LHCN-M2 (cell line): ENCODE data around the gene SLC7A7. TPM values are rescaled to one million over a fixed set of nuclear protein-coding genes. Genes with fewer than 3 reads are reported as not detected.
A peak's percentile ranks its signal among the peaks of the same experiment; 100 is the strongest.
"Not testable (repeated sequence)": the region's sequence is repeated elsewhere in the genome, so short reads cannot be mapped to it uniquely, and the experiment has no call there.

Experiments used
- DNase-seq: peaks from one replicate; pipeline ENCODE4 v3.0.0-alpha.2; 2012; ENCODE audit warnings: low read depth
- total RNA-seq: library from RNA; depleted of rRNA; stranded (reverse); fragments of >200 nt; gene quantifications from 2 replicates; pipeline ENCODE4 v1.2.3, GENCODE V29; 2014

The SLC7A7 gene
- total RNA-seq, 1 experiment from 2014 or later, result 4.6 TPM

DNA sequence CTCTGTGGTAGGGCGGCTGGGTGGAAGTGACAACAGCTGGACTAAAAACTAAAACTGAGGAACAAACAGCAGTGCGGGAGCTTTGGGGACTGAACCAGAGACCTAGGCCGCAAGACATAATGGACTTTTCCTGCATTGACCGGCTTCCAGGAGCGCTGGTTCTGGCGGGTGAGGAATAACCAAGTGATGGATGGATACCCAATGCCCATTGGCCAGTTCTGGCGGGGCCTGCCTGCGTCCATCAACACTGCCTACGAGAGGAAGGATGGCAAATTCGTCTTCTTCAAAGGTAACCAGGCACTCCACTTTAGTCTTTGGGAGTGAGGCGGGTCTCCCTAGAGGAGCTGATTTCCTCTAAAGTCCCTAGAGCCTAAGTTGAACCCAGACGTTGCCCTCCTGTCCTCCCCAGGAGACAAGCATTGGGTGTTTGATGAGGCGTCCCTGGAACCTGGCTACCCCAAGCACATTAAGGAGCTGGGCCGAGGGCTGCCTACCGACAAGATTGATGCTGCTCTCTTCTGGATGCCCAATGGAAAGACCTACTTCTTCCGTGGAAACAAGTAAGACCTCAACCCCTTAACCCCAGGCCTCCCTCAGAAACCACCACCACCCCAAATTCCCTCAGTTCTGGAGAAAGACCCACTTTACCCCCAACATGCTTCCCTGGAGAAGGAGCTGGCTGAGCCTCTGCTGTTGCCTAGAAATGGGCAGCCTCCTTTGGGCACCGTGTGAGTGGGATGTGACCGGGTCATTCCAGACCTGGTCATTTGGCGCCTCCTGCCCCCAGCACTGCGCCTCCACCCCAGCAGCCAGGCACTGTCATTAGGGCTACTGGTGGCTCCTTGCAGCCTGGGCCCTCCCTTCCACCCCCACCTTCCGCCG is 29.2 kb upstream of the SLC7A7 start:
- DNase-seq, result no peak

DNA sequence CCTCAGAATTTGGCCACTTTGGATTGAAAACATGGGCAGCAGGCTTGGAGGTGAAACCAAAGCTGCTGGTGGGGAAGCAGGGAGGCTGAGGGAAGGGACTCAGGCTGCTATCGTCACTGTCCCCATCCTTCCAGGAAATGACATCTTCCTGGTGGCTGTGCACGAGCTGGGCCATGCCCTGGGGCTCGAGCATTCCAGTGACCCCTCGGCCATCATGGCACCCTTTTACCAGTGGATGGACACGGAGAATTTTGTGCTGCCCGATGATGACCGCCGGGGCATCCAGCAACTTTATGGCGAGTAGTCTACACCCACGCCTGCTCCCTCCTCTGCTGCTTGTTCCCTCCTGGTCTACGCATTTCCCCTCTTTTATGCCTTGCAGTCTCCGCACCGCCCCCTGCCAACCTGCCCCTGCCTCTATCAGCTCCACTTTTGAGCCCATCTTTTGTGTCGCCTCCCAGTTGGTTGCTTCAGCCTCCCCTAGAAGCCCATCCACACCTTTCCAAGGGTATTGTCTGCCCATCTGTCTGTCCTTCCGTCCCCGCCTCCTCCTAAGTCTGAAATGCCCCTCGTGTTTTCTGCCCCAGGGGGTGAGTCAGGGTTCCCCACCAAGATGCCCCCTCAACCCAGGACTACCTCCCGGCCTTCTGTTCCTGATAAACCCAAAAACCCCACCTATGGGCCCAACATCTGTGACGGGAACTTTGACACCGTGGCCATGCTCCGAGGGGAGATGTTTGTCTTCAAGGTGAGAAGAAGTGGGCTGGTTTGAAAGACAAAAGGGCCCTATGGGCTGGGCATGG is 28.1 kb upstream of the SLC7A7 start:
- no peak for DNase-seq

DNA sequence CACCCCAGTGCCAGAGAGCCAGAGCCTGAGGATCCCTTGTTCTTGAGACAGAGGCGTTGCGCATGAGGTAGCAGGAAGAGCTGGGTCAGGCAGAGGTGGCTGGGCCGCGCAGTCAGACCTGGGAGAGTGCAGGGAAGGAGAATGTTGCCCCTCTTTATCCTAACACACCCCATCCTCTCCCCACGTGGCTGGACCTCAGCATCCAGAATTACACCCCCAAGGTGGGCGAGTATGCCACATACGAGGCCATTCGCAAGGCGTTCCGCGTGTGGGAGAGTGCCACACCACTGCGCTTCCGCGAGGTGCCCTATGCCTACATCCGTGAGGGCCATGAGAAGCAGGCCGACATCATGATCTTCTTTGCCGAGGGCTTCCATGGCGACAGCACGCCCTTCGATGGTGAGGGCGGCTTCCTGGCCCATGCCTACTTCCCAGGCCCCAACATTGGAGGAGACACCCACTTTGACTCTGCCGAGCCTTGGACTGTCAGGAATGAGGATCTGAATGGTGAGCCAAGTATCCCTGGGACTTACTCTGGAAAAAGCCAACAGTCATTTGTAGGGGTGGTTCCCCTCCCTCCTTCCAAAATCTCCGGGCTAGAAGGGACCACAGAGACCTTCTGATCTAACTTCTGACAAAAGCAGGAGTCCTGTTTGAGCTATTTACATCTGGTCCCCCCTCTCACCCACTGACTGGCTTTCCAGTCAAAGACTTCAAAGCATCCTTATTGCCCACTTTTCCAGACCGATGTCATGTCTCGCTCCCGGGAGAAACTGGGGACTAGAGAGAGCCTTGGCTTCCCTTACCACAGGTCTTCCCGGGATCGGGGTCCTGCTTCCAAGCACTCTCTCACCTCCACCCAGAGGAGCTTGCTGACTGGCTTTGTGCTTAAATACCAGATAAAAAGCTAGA is 27.2 kb upstream of the SLC7A7 start:
- no peak for DNase-seq

DNA sequence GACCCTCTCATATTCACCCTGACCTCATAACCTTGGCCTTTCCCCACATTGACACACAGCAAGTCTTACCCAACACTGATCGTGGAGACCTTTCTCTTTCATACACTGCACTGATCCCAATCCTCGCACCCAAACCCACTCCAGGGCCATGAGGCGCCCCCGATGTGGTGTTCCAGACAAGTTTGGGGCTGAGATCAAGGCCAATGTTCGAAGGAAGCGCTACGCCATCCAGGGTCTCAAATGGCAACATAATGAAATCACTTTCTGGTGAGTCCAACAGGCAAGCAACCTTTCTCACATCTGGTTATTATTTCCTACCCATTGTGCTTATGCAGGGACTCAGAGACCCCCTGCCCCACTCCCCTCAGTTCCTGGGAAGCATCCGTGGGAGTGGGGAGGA is 26.5 kb upstream of the SLC7A7 start:
- DNase-seq, result no peak

DNA sequence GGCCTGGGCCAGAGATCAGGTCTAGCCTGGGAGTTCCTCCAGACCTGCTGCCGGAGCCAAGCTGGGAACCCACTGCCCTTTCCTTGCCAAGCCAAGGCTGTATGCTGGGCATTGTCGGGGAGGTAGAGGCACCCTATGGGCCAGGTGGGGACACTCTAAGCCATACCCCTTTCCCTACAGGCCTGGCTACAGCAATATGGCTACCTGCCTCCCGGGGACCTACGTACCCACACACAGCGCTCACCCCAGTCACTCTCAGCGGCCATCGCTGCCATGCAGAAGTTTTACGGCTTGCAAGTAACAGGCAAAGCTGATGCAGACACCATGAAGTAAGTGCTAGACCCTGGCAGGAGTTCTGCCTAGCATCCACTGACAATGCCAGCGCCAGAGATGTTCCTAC is 26.1 kb upstream of the SLC7A7 start:
- no peak for DNase-seq

DNA sequence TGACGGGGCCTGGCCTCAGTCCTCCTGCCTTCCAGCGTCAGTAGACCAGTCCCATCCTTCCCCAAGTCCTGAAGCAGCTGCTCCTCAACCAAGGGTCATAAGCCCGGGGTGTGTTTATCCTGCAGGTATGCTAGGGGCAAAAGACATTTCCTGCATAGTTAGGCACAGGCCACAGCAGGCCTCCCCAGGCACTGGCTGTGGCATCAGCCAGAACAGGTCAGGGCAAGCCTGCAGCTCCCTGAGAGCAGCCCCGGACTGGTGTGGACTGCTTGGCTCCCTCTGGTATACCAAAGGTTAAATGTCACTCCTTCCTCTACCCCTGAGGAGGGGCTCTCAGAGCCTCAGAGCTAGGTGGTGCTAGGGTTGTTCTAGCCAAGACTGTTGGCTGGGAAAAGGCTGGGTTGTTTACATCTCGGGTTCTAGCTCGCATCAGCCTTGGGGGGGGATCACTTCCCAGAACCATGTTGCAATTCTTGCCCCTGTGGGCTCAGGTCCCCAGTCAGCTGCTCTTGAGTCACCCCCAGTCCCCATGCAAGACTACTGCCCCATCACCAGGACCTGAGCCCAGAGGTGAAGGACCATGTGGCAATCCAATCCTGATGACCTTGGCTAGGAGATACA is 24.0 kb upstream of the SLC7A7 start:
- no peak for DNase-seq

DNA sequence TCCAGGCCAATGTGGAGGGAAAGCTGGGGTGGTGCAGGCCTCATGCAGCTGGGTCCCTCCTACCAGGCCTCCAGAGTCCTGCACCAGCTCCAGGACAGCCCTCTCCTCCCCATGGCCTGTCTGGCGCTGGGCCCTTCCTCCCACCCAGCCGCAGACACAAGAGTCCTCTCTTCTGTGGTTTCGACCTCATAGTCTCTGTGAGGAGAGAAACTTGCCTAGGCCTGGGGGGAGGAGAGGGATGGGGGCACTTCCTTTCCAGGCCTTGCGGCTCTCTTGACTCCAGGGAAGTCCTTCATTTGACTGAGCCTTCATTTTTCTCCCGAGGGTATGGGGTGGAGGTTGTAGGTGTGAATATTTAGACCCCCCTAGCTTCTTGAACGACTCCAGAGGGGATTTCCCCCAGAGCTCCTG is 23.4 kb upstream of the SLC7A7 start:
- peak; percentile 77 for DNase-seq

DNA sequence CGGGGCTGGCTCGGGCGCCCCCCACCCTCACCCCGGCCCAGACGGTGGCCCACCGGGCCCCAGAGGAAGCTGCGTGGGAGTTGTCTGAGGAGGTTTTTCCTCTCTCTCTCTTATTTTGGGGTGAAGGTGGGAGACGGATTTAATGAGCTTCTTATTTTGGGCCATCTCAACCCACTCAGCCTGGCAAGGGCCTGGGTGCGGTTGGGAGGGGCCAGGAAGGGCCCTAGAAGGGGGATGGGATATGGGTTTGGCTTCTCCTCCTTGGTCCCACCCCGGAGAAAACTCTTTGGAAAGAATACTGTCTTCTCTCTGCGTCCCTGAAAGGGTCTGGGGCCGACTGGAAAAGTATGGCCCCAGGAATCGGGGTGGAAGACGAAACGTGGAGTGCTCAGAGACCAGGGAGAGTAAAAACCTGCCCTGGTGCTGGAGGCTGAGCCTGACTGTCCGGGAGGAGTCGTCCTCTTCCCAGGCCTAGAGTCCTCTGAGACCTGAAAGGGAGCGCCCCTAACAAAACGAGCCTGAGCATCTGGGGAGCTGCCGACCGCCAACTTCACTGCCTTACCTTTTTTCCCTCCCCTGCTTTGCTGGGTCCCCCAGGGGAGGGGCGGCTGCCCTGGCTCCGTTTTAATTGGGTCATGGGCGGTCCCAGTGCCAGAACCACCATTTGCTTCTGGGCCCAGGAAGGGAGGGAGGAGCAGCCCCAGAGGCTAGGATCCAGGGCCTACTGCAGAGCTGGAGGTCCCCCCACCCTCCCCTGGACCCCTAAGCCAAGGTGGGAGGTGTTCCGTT is 22.7 kb upstream of the SLC7A7 start:
- DNase-seq, result peak; percentile 68

DNA sequence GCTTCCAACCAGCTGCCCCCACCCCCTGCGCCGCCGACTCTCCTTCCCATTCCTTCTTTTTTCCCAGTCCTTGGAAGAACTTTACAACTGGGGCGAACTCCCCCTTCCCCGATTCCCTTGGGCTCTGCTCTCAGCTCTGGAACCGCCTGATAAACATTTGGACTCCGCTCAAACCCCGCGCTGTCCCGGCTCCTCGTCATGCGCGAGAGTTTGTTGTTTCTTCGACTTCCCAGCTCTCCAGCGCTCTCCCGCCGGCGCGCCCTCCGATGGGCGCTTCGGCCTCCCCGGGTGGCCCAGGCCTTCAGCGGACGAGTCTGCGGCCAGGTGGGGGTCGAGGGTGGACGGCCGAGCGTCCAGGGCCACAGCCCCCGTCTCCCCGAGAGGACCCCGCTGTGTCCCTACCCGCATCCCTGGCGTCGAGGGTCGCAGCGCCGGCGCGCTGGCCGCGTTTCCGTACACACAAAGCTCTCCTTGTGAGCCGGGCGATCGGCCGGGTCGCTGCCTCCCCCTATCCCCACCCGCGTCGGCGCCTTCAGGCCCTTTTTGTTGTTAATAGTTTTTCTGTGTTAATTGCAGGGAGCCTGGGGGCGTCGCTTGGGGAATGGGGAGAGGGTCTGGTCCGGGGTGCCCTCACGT is 22.0 kb upstream of the SLC7A7 start:
- DNase-seq, result peak; percentile 65

DNA sequence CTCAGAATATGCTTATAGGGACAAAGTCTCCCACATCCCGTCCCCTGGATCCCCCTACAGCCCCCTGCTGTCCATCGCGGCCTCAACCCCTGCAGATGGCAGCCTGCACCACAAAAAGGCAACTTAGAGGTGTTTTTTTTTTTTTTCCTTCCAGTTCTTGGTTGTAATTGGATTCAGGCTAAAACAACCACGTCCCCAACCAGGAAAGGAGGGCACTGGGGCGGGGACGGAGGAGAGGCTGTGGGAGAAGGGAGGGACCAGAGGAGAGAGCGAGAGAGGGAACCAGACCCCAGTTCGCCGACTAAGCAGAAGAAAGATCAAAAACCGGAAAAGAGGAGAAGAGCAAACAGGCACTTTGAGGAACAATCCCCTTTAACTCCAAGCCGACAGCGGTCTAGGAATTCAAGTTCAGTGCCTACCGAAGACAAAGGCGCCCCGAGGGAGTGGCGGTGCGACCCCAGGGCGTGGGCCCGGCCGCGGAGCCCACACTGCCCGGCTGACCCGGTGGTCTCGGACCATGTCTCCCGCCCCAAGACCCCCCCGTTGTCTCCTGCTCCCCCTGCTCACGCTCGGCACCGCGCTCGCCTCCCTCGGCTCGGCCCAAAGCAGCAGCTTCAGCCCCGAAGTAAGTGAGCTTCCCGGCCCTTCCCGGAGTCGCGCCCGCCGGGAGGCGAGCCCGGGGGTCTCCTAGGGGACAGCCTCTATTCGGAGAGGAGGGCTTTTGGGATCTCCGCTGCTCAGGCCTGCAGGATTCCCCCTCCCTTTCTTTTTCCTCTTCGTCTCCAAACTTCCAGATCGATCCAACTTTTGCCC is 21.3 kb upstream of the SLC7A7 start, which contains the start of gene MMP14:
MMP14 (plus strand) TSS at position 285 of the 813 bp plus-strand sequence; CDS start at position 518, 233 bp downstream.
- peak; percentile 95 for DNase-seq

DNA sequence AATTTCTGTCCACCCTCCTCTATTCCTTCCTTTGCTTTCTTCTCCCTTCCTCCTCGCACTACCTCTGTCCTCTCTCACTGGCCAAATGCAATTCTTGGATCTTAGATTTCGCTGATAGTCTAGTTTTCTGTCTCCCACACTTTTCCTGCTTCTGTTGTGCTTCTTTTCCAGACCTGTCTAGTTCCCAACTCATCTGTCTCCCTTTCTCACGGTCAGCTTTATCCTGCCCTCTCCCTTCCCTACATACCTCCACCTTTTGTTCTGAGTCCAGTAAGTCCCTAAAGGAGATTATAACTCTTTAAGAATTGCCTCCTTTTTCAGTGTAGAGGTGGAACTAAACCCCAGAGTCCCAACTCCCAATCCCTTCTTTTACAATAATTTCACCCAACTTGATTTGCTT is 20.3 kb upstream of the SLC7A7 start:
- no peak for DNase-seq

DNA sequence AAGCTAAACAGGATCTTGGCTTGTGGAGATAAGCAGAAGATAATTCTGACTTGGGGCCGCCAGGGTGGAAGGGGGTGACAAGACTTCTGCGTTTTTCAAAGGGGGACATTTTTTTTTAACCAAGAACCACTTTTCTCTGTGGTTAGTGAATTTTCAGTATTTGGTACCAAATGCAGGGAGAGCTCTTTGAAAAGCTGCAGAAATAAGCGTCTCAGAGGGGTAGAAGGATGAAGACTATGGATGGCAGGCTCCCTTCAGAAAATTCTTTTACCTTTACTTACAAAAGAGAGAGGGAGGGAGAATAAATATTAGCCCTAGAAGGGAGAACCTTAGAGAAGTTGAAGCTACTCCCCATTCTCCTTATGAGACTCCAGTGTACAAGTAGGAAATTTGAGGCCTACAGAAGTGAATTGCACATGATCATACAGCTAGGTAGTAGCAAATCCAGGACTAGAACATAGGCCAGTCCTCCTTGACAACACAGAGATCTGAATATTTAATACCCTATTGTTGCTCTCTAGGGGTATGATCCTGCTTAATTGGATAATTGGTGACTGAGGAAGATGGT is 15.3 kb upstream of the SLC7A7 start:
- no peak for DNase-seq

DNA sequence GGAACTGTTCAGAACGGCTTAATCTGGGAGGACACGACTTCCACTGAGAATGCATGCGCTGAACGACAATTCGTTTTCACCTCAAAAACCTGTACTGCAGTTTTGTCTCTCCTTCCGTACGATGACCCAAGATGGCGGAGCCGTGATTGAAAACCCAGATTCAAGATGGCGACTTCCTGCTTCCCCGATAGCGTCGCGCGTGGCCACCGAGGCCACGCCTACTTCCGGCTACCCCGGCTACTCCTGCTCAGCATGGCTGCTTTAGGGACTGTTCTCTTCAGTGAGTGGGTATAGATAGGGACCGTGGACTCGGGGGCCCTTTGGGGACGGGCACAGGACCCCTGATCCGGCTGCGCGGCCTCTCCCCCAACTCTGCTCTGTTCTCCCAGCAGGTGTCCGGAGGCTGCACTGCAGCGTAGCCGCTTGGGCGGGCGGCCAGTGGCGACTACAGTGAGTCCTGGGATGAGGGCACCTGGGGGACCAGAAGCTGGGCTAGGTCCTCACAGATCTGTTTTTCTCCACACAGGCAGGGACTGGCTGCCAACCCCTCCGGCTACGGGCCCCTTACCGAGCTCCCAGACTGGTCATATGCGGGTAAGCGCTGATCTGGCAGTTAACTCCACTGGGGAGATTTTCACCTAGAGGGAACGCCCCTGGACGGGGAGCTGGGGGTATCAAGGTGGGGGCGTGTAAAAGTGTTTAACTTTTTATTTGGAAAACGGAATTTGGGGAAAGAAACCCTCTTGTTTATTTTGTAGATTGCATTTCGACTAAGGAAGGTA is 14.6 kb upstream of the SLC7A7 start, which contains the start of gene MRPL52:
MRPL52 (plus strand) TSS at position 227 of the 782 bp plus-strand sequence; CDS start at position 253, 26 bp downstream.
- peak; percentile 82 for DNase-seq

DNA sequence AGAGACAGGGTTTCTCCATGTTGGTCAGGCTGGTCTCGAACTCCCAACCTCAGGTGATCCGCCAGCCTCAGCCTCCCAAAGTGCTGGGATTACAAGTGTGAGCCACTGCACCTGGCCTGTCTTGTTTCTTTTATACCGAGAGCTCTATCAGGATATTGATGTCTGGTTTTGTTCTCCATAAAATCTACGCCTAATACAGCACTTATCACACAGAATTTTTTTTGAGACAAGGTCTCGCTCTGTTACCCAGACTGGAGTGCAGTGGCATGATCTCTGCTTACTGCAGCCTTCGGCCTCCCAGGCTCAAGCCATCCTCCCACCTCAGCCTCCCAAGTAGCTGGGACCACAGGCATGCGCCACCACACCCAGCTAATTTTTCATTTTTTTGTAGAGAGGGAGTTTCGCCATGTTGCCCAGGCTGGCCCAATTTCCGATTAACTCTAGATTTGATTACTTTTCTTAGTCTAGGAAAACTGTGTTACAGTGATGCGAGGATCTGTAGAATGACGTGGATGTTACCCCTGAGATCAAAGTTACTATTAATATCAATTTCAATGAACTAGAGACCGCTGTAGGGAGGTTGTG is 13.9 kb upstream of the SLC7A7 start:
- DNase-seq, result not testable (repeated sequence)

DNA sequence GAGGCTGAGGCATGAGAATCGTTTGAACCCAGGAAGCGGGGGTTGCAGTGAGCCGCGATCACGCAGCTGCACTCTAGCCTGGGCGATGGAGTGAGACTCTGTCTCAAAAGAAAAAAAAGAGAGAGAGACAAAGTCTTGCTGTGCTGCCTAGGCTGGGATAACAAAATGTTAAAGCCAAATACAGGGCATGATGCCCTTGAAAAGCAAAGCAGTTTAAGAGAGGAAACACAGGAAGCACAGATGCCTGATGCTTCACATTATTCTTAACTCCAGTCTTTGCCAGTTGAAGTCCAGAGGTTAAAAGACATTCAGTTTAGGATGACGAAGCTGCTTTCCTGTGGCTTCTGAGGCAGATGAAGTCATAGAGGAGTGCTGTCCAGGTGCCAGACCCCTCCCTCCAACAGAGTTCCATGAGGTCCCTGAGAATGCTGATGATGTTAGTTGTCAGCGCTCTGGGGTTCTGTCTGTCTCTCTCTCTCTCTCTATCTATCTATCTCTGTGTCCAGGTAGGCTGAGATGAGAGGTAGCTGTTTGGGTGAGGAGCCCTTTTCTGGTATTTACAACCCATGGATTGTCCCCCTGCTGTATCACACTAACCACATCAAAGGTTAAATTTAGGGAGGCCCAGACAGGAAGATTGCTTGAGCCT is 9.6 kb upstream of the SLC7A7 start:
- peak; percentile 88 for DNase-seq

DNA sequence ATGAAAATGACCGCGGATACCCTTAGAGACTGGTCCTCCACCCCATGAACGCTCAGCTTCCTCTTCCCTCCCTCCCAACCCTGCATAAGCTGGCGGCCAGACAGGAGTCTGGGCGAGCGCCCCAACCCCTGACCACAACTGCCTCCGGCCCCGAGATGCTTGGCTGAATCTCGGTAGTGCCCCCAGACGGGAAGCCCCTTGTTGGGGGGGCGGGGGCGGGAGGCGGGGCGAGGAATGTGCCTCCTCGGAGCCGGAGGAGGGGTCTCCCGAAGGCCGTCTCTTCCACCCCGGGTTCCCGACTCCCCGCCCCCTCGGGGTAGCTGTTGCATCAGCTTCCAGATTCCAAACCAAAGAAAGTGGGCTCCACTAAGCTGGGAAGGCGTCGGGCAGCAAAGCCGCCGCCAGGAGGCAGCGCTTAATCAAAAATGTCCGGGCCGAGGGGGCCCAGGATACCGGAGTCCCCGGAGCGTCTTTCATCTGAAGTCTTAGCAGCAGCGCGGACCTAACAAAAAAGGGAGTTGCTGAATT is 7.4 kb upstream of the SLC7A7 start:
- DNase-seq, result peak; percentile 78
